ENCODE measurements around the gene GPR18. TPM values are rescaled to one million over a fixed set of nuclear protein-coding genes. Genes with fewer than 3 reads are reported as not detected.

Gene GPR18
- total RNA-seq, 1 donor from 2014 or later: not detected

DNA sequence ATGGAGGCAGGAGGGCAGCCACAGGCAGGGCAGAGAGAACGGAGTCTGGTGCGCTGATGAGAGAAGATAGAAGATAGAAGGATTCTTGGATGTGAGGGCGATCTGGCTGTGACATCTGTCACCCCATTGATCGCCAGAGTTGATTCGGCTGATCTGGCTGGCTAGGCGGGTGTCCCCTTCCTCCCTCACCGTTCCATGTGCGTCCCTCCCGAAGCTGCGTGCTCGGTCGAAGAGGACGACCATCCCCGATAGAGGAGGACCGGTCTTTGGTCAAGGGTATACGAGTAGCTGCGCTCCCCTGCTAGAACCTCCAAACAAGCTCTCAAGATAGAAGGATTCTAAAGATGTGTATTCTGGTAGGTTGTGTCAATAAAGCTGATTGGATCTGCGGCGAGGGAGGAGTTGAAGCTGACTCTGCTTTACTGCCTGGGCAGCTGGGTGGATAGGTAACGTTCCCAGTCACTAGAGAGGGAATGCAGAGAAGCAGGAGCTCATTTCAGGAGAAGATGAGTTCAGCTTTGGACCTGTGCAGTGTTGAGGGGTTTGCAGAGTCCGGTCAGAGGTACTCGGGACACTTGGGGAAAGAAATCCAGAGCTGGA is 52.5 kb downstream of the GPR18 start:
- Mint-ChIP-seq H3K27me3 (ENCODE audit: low read depth) (no peaks in the 10 kb centered on the region), H3K36me3 (ENCODE audit: low read depth) (peaks cover 2% of the 10 kb centered on the region), H3K4me1 (ENCODE audit: low read depth) (peaks cover 16% of the 10 kb centered on the region), H3K9me3 (ENCODE audit: low read depth) (no peaks in the 10 kb centered on the region), H3K27ac (ENCODE audit: unreplicated experiment) (no peak overlapping the region), H3K4me3 (ENCODE audit: unreplicated experiment) (no peak overlapping the region)
- TF ChIP-seq, protein P1, sequence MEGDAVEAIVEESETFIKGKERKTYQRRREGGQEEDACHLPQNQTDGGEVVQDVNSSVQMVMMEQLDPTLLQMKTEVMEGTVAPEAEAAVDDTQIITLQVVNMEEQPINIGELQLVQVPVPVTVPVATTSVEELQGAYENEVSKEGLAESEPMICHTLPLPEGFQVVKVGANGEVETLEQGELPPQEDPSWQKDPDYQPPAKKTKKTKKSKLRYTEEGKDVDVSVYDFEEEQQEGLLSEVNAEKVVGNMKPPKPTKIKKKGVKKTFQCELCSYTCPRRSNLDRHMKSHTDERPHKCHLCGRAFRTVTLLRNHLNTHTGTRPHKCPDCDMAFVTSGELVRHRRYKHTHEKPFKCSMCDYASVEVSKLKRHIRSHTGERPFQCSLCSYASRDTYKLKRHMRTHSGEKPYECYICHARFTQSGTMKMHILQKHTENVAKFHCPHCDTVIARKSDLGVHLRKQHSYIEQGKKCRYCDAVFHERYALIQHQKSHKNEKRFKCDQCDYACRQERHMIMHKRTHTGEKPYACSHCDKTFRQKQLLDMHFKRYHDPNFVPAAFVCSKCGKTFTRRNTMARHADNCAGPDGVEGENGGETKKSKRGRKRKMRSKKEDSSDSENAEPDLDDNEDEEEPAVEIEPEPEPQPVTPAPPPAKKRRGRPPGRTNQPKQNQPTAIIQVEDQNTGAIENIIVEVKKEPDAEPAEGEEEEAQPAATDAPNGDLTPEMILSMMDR (IDR thresholded peaks at IDR 0.05): no peak
- DNase-seq (ENCODE audit: low spot score): no peak

Other genes starting within 250 kb of the GPR18 start
- 70.8 to 76.0 TPM (median 74.9 TPM) in 3 replicates for gene UBAC2, start 57.5 kb downstream of the GPR18 start, total RNA-seq
- gene GPR183, start 49.0 kb upstream of the GPR18 start, total RNA-seq: 0.63 to 5.7 TPM (median 5.7 TPM) in 3 replicates
- 122 to 147 TPM (median 125 TPM) in 3 replicates for gene TM9SF2, start 243.1 kb upstream of the GPR18 start, total RNA-seq